Non-pigmented ciliary epithelial cell (primary cell): ENCODE measurements around the gene NFS1.

Experiments
- DNase-seq: peaks from one replicate; pipeline ENCODE4 v3.0.0-alpha.2; 2010; ENCODE audit warnings: low read depth

NFS1 gene

GRCh38 chr20:35638751-35639150 lies 60.4 kb downstream of the NFS1 start:
- DNase-seq: no peak

- no peak for DNase-seq
Measured at GRCh38 chr20:35637276-35637675, 61.9 kb downstream of the NFS1 start.

- DNase-seq: no peak
Measured at GRCh38 chr20:35636095-35636494, 63.1 kb downstream of the NFS1 start.

GRCh38 chr20:35635652-35636051 lies 63.5 kb downstream of the NFS1 start:
- no peak for DNase-seq

GRCh38 chr20:35632539-35633115 lies 66.5 kb downstream of the NFS1 start:
- no peak for DNase-seq

GRCh38 chr20:35630636-35631035 lies 68.5 kb downstream of the NFS1 start:
- DNase-seq: no peak

GRCh38 chr20:35629427-35630145 lies 69.6 kb downstream of the NFS1 start:
- no peak for DNase-seq

GRCh38 chr20:35627121-35627520 lies 72.0 kb downstream of the NFS1 start:
- DNase-seq: no peak

GRCh38 chr20:35626386-35627001 lies 72.7 kb downstream of the NFS1 start:
- no peak for DNase-seq

- no peak for DNase-seq
Measured at GRCh38 chr20:35625584-35626385, 73.4 kb downstream of the NFS1 start.

- DNase-seq: no peak
Measured at GRCh38 chr20:35621560-35621946, 77.6 kb downstream of the NFS1 start.

GRCh38 chr20:35620818-35621559 lies 78.2 kb downstream of the NFS1 start:
- no peak for DNase-seq

- DNase-seq: no peak
Measured at GRCh38 chr20:35619196-35620095, 79.7 kb downstream of the NFS1 start.

- no peak for DNase-seq
Measured at GRCh38 chr20:35618263-35619131, 80.7 kb downstream of the NFS1 start.
